ENCODE results near the gene TPT1.
"Not testable (repeated sequence)": the region's sequence is repeated elsewhere in the genome, so short reads cannot be mapped to it uniquely, and the experiment has no call there.

Gene TPT1

GRCh38 chr13:45341034-45341798, at the start of gene TPT1:
TSS of gene TPT1 (minus strand) at chr13:45341183. CDS start at chr13:45341069, 114 bp downstream.
- Histone ChIP-seq H4K20me1 (ENCODE audit: control insufficient read depth, insufficient read depth, low read depth, low read length) (peaks cover 38% of the 10 kb centered on the region), H3K4me2 (ENCODE audit: low read length) (peak within 1 kb of the TSS; percentile 67), H3K27ac (ENCODE audit: low read depth, low read length) (peak within 1 kb of the TSS; percentile 79), H3F3A (ENCODE audit: control insufficient read depth, insufficient read depth) (peaks cover 38% of the 10 kb centered on the region), H3K9me3 (ENCODE audit: control insufficient read depth, insufficient read depth, low read length) (no peaks in the 10 kb centered on the region), H3K79me2 (ENCODE audit: control insufficient read depth, low read length) (peaks cover 60% of the 10 kb centered on the region), H3K9me2 (replicated peaks; ENCODE audit: control insufficient read depth, low read length) (no peaks in the 10 kb centered on the region), H3K36me3 (ENCODE audit: control insufficient read depth, low read length) (peaks cover 49% of the 10 kb centered on the region), H3K4me1 (ENCODE audit: control insufficient read depth, low read length) (peaks cover 36% of the 10 kb centered on the region), H3K4me3 (ENCODE audit: low read length) (peak within 1 kb of the TSS; percentile 80), H3K27me3 (ENCODE audit: control insufficient read depth, low read length) (no peaks in the 10 kb centered on the region)
- TF ChIP-seq CTCF (IDR thresholded peaks at IDR 0.05; ENCODE audit: low read depth, low read length, poor library complexity, severe bottlenecking) (no peak), EZH2phosphoT487 (IDR thresholded peaks at IDR 0.05; ENCODE audit: borderline replicate concordance, low read length) (no peak)

DNA sequence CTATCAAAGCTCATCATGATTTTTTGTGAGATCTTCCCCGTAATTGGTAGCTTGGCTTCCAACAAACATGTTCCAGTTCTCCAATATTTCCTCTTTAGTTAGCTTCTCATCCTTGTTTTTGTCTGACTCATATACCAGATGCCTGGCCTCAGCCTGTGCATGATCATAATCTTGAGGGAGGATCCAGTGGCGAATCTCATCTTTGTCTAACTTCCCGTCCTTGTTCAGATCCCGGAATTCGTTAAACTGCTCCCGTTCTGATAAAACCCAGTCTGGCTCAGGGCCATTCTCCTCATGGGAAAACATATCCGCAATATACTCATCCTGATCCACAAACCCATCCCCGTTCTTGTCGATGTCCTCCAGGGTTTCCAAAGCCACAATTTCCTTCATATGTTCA, 49.4 kb upstream of the TPT1 start:
- H3F3A ChIP-seq (ENCODE audit: control insufficient read depth, insufficient read depth); H3K27me3 ChIP-seq (ENCODE audit: control insufficient read depth, low read length); H3K9me3 ChIP-seq (ENCODE audit: control insufficient read depth, insufficient read depth, low read length); H3K4me2 ChIP-seq (ENCODE audit: low read length); H3K4me3 ChIP-seq (ENCODE audit: low read length); H3K36me3 ChIP-seq (ENCODE audit: control insufficient read depth, low read length); H4K20me1 ChIP-seq (ENCODE audit: control insufficient read depth, insufficient read depth, low read depth, low read length); H3K79me2 ChIP-seq (ENCODE audit: control insufficient read depth, low read length); H3K27ac ChIP-seq (ENCODE audit: low read depth, low read length); H3K9me2 ChIP-seq (replicated peaks; ENCODE audit: control insufficient read depth, low read length); H3K4me1 ChIP-seq (ENCODE audit: control insufficient read depth, low read length): not testable (repeated sequence)

DNA sequence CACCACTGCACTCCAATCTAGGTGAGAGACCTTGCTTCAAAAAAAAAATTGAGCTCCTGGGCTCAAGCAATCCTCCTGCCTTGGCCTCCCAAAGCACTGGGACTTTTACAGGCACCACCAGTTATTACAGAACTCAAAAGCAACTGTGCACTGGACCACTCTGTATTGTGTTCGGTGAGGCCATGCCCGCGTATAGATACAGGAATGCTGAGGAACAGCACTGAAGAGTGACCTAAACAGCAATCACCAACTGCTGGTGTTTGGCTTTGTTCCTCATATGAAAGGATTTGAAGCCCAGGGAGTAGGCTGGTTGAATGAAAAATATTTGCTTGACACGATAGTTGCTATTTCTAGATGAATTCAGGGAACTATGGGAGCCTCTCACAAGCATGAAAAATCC, 47.7 kb upstream of the TPT1 start:
- TF ChIP-seq EZH2phosphoT487 (IDR thresholded peaks at IDR 0.05; ENCODE audit: borderline replicate concordance, low read length) (no peak), CTCF (IDR thresholded peaks at IDR 0.05; ENCODE audit: low read depth, low read length, poor library complexity, severe bottlenecking) (no peak)
- Histone ChIP-seq H3K4me1 (ENCODE audit: control insufficient read depth, low read length) (no peaks in the 10 kb centered on the region), H3F3A (ENCODE audit: control insufficient read depth, insufficient read depth) (no peaks in the 10 kb centered on the region), H3K36me3 (ENCODE audit: control insufficient read depth, low read length) (no peaks in the 10 kb centered on the region), H3K79me2 (ENCODE audit: control insufficient read depth, low read length) (no peaks in the 10 kb centered on the region), H3K27ac (ENCODE audit: low read depth, low read length) (no peak overlapping the region), H3K4me3 (ENCODE audit: low read length) (no peak overlapping the region), H3K9me3 (ENCODE audit: control insufficient read depth, insufficient read depth, low read length) (no peaks in the 10 kb centered on the region), H3K27me3 (ENCODE audit: control insufficient read depth, low read length) (no peaks in the 10 kb centered on the region), H3K4me2 (ENCODE audit: low read length) (no peak overlapping the region), H3K9me2 (replicated peaks; ENCODE audit: control insufficient read depth, low read length) (no peaks in the 10 kb centered on the region), H4K20me1 (ENCODE audit: control insufficient read depth, insufficient read depth, low read depth, low read length) (no peaks in the 10 kb centered on the region)

DNA sequence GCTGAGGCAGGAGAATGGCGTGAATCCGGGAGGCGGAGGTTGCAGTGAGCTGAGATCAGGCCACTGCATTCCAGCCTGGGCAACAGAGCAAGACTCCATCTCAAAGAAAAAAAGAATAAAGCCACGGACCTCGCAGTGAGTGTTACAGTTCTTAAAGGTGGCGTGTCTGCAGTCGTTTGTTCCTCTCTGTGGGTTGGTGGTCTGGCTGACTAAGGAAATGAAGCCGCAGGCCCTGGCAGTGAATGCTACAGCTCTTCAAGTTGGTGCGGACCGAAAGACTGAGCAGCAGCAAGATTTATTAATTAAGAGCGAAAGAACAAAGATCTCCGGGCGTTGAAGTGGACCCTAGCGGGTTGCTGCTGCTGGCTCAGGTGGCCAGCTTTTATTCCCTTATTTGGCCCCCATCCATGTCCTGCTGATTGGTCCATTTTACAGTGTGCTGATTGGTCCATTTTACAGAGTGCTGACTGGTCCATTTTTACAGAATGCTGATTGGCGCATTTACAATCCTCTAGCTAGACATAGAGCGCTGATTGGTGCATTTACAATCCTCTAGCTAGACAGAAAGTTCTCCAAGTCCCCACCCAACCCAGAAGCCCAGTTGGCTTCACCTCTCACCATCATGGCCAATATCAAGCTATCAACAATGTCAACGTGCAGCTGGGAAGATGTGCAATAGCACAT, 46.1 kb upstream of the TPT1 start:
- not testable (repeated sequence) for H3K27ac ChIP-seq (ENCODE audit: low read depth, low read length); H3K36me3 ChIP-seq (ENCODE audit: control insufficient read depth, low read length); H3K4me2 ChIP-seq (ENCODE audit: low read length); H3F3A ChIP-seq (ENCODE audit: control insufficient read depth, insufficient read depth); H3K79me2 ChIP-seq (ENCODE audit: control insufficient read depth, low read length); H3K4me3 ChIP-seq (ENCODE audit: low read length); H3K9me2 ChIP-seq (replicated peaks; ENCODE audit: control insufficient read depth, low read length); H3K9me3 ChIP-seq (ENCODE audit: control insufficient read depth, insufficient read depth, low read length); H4K20me1 ChIP-seq (ENCODE audit: control insufficient read depth, insufficient read depth, low read depth, low read length); H3K27me3 ChIP-seq (ENCODE audit: control insufficient read depth, low read length); H3K4me1 ChIP-seq (ENCODE audit: control insufficient read depth, low read length)

Measured in DOHH2 (cell line).